Caki2 (cell line): ENCODE data around the gene KBTBD12. TPM values are rescaled to one million over a fixed set of nuclear protein-coding genes. Genes with fewer than 3 reads are reported as not detected.

Experiments
- DNase-seq: peaks from one replicate; pipeline ENCODE4 v3.0.0-alpha.2; 2015; ENCODE audit warnings: low read depth
- in situ Hi-C: cut with HindIII; loops from 2 replicates; pipeline ENCODE4 v1.10.0; 2016; ENCODE audit warnings: low sequenced_read_pairs, low pct_unique_long_range_greater_than_20kb, mixed read lengths
- total RNA-seq: library from RNA; depleted of rRNA; stranded (reverse); fragments of >200 nt; shearing (Covaris generic); gene quantifications from 2 replicates; pipeline ENCODE4 v1.2.3, GENCODE V29; 2014; ENCODE audit warnings: low replicate concordance

KBTBD12 gene
- total RNA-seq, 1 experiment from 2014 or later, result not detected

DNA sequence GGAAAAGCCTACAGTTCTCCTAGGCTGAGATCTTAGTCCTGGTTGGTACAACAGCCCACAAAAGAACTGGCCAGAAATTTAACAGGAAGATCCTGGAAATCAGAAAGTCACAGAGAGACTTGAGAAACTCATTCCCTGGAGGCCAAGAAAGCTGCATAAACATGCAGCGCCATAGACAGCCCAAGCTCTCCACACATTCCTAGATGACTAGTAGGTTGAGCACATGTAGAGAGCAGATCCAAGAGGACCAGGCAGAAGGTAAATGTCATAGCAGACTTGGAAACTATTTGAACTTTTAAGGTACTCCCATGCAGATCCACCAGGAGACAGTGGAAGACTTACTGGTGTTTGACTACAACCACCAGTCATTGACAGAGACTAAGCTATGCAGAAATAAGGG is 18.4 kb downstream of the KBTBD12 start:
- no peak for DNase-seq
- in situ Hi-C loops, result no loop called here

- in situ Hi-C loops, result no loop called here
- DNase-seq, result no peak
These were observed 23.8 kb downstream of the KBTBD12 start for GRCh38 chr3:127938800-127939199.

GRCh38 chr3:127940116-127940515 is 25.1 kb downstream of the KBTBD12 start:
- in situ Hi-C loops, result no loop called here
- DNase-seq, result no peak

- in situ Hi-C loops, result no loop called here
- no peak for DNase-seq
These were observed 27.6 kb downstream of the KBTBD12 start for GRCh38 chr3:127942613-127943012.

DNA sequence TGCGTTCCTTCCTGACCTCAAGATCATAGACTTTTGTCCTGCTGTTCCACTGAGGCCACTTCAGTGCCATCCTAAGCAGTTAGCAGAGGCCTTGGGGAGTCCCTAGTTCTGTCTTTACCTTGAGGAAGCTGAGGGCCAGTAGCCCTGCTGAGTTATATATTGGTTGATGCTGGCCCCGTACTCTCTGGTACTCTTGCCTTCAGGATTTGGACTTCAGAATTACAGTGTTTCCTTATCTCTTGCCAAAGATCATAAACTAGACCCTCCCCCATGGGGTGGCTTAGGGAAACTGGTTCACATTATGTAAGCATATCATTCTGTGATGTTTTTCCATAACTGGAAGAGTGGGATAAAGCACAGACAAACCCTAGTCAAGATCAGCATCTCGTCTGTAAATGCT is 33.2 kb downstream of the KBTBD12 start:
- DNase-seq, result no peak
- in situ Hi-C loops, result no loop called here

DNA sequence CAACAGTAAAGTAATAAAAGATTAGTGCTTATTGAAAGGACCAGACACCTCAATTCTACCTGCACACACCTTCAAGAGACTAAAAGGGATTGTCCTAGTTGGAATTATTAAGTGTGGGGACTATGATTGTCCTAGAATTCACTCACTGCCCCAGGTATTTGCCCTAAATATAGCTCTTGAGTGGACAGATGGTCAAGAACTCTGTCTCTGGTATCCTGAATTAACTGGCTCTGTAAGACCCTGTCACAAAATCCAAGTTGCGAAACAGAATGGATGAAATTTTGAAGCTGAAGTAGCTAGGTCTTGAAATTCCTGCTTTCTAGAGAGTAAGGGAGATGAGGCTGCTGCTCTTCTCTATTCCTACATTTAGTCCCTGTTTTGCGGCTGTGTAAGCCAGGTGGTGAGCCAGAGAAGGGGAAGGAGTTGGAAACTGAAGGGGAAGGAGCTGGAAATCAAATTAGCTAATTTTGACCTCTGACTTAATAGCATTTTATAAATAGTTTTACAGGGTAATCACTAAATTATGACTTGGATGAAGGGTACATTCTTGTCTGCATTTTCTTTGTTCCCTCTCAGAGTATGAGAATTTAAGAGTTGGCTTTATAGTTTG is 34.5 kb downstream of the KBTBD12 start:
- in situ Hi-C loops, result no loop called here
- no peak for DNase-seq

DNA sequence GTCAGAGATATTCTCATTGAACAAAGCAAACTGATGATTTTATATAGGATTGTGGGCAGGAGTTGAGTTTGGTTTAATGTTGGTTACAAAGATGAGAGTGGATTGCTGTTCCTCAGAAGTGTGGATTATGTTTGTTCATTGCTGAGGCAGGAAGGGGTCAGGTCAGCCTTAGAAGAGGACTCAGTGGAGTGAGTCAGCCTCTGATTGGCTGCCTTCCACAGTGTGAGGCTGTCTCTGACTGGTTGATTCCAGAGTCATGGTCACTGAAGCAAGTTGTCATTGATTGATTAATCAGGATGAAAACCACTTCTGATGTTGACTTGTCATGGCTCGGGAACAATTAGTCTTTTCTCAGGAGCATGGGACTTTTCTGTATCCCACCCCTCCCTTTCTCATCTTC is 36.2 kb downstream of the KBTBD12 start:
- in situ Hi-C loops, result no loop called here
- DNase-seq, result peak; percentile 13

GRCh38 chr3:127953091-127954035 is 38.3 kb downstream of the KBTBD12 start:
- DNase-seq, result no peak
- in situ Hi-C loops, result no loop called here

GRCh38 chr3:127954640-127955039 is 39.6 kb downstream of the KBTBD12 start:
- in situ Hi-C loops, result no loop called here
- no peak for DNase-seq

DNA sequence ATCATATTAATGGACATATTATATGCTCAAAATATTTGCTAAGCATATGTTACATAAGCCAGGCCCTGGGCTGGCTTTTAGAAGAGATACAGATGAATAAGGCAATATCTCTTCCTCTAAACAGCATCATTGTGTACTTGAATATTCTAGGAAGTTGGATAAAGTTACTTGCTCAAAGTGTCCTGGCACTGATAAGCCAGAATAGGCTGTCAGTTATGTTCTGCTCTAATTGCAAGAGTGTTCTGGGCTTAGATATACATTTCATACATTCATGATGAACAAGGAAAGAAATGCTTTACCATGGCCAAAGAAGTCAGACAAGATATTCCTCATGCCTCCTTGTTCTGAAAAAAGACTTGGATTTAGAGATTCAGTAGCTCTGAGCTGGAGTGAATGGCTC is 40.7 kb downstream of the KBTBD12 start:
- in situ Hi-C loops, result no loop called here
- DNase-seq, result no peak

DNA sequence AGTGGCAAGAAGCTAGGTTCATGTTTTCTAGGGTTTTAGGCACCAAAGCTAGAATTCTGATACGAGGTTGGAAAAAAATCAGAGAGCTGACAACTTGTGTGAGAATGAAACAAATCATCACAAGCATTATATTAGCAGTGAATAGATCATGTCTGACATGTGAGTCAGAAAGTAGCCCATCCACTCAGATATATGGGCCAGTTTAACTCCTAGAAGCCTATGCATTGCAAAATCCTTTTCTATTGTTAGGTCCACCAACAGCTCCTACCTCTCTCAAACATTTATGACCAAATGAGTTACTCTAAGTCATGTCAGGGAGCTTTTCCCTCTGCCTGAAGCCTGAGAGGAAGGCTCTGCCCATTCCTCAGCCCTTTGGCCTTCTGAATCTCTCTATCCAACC is 44.0 kb downstream of the KBTBD12 start:
- in situ Hi-C loops, result no loop called here
- DNase-seq, result no peak

GRCh38 chr3:127959873-127960272 is 44.8 kb downstream of the KBTBD12 start:
- peak; percentile 11 for DNase-seq
- in situ Hi-C loops, result no loop called here

DNA sequence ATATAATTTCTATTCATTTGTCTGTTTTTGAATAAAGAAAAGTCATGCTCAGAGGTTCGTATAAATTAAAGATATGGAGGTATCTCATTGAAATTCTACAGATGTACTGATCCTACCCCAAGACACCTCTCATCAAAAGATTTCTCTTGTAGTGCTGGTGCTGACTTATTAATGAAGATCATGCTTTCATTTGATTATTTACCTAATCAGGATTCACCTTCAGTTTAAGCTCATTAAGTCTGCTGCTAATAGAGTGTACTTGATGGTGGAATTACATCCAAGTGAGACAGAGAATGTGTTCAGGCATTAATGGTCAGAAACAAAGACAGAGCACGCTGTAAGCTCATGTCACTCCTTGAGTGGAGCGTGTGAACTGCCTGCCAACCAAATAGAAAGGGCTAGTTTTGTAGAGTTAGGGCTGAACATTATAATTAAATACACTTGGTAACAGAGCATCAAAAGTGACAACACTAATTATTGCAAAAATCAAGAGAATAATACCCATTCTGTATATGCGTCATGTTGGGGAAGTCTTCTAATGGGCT is 45.5 kb downstream of the KBTBD12 start:
- no peak for DNase-seq
- in situ Hi-C loops, result no loop called here

DNA sequence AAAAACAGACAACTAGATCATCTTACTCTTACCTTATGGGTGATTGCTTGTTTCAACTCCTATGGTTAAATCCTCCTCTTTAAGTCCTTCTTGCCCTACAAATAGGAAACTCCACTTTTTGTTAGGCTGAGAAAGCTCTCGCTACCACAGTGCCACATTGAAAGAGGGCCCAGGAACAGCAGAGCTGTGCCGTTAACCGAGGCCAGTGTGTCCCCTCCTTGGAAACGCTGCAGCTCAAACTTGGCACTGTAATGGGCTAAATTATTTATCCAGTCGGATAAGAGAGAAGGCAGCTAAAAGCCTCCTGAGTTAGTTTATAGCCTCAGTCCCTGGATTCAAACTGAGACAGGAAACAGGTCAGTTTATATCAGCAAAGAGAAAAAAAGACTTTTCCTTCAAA is 46.1 kb downstream of the KBTBD12 start:
- DNase-seq, result no peak
- in situ Hi-C loops, result no loop called here

DNA sequence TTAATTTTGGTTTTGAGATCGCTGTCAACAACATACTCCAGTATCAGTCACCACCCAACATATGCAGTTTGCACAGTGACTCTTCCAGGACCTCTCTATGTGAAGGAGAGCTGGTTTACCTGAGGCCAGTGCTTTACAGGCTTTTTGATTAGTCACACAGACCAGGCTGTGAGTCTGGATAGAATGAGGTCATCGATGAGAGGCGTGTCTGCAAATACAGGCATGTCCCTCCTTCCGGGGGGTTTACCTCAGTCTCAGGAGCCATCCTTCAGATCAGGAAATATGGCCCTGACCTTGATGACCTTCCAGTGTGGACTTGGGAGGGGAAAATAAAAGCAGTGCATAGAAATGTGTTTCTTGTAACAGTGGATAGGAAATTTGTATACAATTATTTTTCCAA is 46.9 kb downstream of the KBTBD12 start:
- in situ Hi-C loops, result no loop called here
- peak; percentile 59 for DNase-seq

- in situ Hi-C loops, result no loop called here
- no peak for DNase-seq
These were observed 47.9 kb downstream of the KBTBD12 start for GRCh38 chr3:127962937-127963336.

DNA sequence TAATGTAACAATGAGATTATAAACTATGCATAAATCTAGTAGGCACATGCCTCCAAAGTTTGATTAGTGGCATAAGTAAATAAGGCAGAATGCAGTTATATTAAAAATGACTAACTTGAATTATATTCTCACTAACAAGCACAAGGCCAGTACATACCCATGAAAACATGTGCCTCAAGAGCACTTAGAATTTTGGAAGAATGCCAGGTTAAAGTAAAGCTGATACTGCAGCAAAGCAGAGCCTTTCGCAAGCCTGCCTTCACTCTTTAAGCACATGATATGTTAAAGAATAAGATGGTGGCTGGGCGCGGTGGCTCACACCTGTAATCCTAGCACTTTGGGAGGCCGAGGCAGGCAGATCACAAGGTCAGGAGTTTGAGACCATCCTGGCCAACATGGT is 49.0 kb downstream of the KBTBD12 start:
- DNase-seq, result no peak

DNA sequence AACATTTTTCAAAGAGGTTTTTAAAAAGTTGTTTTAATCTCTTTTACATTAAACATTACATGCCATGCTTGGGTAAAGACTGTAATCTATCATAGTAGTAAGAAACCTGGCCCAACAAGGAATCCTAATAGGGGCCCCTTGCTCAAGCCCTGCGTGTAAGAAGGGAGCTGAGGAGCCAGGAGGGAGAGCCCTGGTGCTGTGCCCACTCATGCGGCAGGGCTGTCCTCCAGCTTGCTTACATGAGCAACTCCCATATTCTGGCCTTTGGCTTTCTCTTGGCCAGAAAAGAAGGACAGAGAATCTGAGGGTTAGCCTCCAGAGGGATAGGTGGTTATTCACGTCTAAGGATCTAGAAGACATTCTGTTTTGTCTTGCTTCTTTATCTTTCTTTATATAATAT is 49.8 kb downstream of the KBTBD12 start:
- DNase-seq, result no peak
- in situ Hi-C loops, result no loop called here

More for the DNA sequence above, 49.0 kb downstream of the KBTBD12 start:
- in situ Hi-C loops, result no loop called here

DNA sequence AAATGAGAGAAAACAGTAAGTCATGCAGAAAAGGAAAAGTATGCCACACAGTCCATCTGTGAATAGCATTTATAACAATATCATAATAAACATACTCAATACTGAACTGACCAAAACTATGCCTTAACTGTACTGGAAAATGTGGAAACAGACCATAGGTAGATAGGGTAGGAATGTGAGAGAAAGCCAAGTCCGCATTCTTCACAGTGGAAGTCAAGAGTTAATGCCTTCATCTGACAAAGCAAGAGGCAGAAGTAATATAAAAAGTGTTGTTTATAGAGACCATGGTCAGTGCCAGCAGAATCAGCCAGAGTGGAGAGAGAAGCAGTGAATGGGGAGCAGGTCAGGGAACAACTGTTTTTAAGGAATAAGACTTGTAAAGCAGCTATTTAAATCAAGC is 52.3 kb downstream of the KBTBD12 start:
- no peak for DNase-seq
- in situ Hi-C loops, result no loop called here
